ENCODE measurements around the gene RPL27. TPM values are rescaled to one million over a fixed set of nuclear protein-coding genes. Genes with fewer than 3 reads are reported as not detected.

The RPL27 gene
- total and polyA plus RNA-seq, 2 of the 4 experiments (the other 2 are of a cell fraction) = 1,595 to 2,806 TPM

DNA sequence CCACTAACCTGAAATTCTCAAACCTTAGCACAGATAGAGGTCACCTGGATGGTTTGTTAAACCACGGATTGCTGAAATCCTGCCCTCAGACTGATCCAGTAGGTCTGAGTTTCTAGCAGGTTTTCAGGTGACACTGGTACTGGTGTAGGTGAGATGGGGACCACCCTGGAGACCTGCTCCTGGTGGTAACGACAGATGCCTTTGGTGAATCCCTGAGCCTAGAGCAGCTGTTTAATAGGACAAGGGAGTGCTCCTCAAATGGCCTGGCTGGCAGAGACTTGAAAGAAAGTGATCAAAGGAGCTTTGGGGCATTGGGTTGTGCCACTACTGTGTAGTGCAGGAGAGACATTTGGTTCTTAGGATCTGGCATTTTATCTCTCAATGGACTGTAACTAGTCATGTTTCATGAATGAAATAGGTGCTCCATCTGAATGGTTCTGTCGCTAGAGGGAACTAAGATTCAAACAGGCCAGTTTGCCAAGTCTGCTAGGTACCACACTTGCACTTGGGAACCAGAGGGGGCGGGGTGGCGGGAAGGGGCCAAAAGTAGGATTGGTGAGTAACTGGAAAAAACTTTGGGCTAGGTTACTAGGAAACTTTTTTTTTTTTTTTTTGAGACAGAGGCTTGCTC lies 5.4 kb downstream of the RPL27 start:
- no peak overlapping the region for H3K4me3 ChIP-seq (ENCODE audit: insufficient read depth, low read depth, low read length)
- no peak overlapping the region for H3K27ac ChIP-seq (ENCODE audit: insufficient read depth, low read length)
- H4K5ac ChIP-seq (ENCODE audit: low read depth, low read length) = no peak overlapping the region
- H4K8ac ChIP-seq (ENCODE audit: low read depth in 2 of 2, low read length in 2 of 2) = no peak overlapping the region
- H3K18ac ChIP-seq (ENCODE audit: low read depth, low read length) = no peak overlapping the region
- H3K4ac ChIP-seq (ENCODE audit: low read depth, low read length) = no peak overlapping the region
- H3K14ac ChIP-seq (replicated peaks; ENCODE audit: low read depth, low read length) = no peak overlapping the region
- DNase-seq = peak; percentile 50
- H2BK20ac ChIP-seq (ENCODE audit: low read depth, low read length) = no peak overlapping the region
- 86% methylated on average over 1 of the region's 5 CpGs; no CpG with 5 or more reads in 1 of the 2 experiments for WGBS, 2 experiments (ENCODE audit: extremely low coverage in 2 of 2, insufficient read length in 1 of 2)
- H3K36me3 ChIP-seq (ENCODE audit: control insufficient read depth, insufficient read depth, low read length) = peaks cover 37% of the 10 kb centered on the region
- H4K91ac ChIP-seq (ENCODE audit: insufficient read depth, low read depth, low read length) = no peak overlapping the region
- H3K9me1 ChIP-seq (ENCODE audit: insufficient read depth, low read length) = no peaks in the 10 kb centered on the region
- no peak for ATAC-seq (ENCODE audit: low read depth)
- ChIA-PET CTCF (no interaction called here), POLR2A (ENCODE audit: unreplicated experiment) (no interaction called here)
- H2AK9ac ChIP-seq (replicated peaks; ENCODE audit: low read depth, low read length, poor library complexity) = no peak overlapping the region
- no peak overlapping the region for H2BK120ac ChIP-seq (ENCODE audit: low read depth, low read length)
- H2AFZ ChIP-seq (replicated peaks; ENCODE audit: low read length, poor library complexity) = no peak overlapping the region
- H3K9ac ChIP-seq (ENCODE audit: low read depth, low read length) = no peak overlapping the region
- intact Hi-C loops (cut with micrococcal nuclease) = no loop called here
- H3K9me3 ChIP-seq (ENCODE audit: control insufficient read depth, insufficient read depth, low read length) = no peaks in the 10 kb centered on the region
- no peak overlapping the region for H2AK5ac ChIP-seq (ENCODE audit: low read depth, low read length)
- peaks cover 32% of the 10 kb centered on the region for H4K20me1 ChIP-seq (ENCODE audit: insufficient read depth, low read length)
- BruUV-seq (replicated peaks) = no TSS peak
- no peak overlapping the region for H3K56ac ChIP-seq (ENCODE audit: extremely low read depth, insufficient read depth, low read length)
- peaks cover 12 to 62% of the 10 kb centered on the region in 2 experiments; a peak in 3 of 4 replicates for H3K79me1 ChIP-seq (ENCODE audit: low read depth in 1 of 2, low read length in 2 of 2)
- no peak for TF ChIP-seq RCOR1 (IDR thresholded peaks at IDR 0.05; ENCODE audit: insufficient replicate concordance, low read length)
- TF ChIP-seq CEBPB (IDR thresholded peaks at IDR 0.05; ENCODE audit: low read depth, low read length) = no peak
- TF ChIP-seq NFE2L2 (IDR thresholded peaks at IDR 0.05; ENCODE audit: low read depth, low read length) = no peak
- TF ChIP-seq SMC3 (IDR thresholded peaks at IDR 0.05; ENCODE audit: low read depth, low read length) = no peak
- TF ChIP-seq, protein P1, sequence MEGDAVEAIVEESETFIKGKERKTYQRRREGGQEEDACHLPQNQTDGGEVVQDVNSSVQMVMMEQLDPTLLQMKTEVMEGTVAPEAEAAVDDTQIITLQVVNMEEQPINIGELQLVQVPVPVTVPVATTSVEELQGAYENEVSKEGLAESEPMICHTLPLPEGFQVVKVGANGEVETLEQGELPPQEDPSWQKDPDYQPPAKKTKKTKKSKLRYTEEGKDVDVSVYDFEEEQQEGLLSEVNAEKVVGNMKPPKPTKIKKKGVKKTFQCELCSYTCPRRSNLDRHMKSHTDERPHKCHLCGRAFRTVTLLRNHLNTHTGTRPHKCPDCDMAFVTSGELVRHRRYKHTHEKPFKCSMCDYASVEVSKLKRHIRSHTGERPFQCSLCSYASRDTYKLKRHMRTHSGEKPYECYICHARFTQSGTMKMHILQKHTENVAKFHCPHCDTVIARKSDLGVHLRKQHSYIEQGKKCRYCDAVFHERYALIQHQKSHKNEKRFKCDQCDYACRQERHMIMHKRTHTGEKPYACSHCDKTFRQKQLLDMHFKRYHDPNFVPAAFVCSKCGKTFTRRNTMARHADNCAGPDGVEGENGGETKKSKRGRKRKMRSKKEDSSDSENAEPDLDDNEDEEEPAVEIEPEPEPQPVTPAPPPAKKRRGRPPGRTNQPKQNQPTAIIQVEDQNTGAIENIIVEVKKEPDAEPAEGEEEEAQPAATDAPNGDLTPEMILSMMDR (conservative IDR thresholded peaks at IDR 0.05; ENCODE audit: low read depth, low read length) = no peak
- no peak for TF ChIP-seq CHD1 (IDR thresholded peaks at IDR 0.05; ENCODE audit: low read depth, low read length)
- TF ChIP-seq RFX5 (IDR thresholded peaks at IDR 0.05; ENCODE audit: low read depth, low read length) = no peak
- TF ChIP-seq, protein P2, sequence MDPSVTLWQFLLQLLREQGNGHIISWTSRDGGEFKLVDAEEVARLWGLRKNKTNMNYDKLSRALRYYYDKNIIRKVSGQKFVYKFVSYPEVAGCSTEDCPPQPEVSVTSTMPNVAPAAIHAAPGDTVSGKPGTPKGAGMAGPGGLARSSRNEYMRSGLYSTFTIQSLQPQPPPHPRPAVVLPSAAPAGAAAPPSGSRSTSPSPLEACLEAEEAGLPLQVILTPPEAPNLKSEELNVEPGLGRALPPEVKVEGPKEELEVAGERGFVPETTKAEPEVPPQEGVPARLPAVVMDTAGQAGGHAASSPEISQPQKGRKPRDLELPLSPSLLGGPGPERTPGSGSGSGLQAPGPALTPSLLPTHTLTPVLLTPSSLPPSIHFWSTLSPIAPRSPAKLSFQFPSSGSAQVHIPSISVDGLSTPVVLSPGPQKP (IDR thresholded peaks at IDR 0.05; ENCODE audit: borderline replicate concordance, low read depth, low read length) = no peak
- TF ChIP-seq MAZ (IDR thresholded peaks at IDR 0.05; ENCODE audit: borderline replicate concordance, low read depth, low read length) = no peak
- TF ChIP-seq MXI1 (IDR thresholded peaks at IDR 0.05; ENCODE audit: borderline replicate concordance, low read depth, low read length) = no peak
- TF ChIP-seq, protein P3, sequence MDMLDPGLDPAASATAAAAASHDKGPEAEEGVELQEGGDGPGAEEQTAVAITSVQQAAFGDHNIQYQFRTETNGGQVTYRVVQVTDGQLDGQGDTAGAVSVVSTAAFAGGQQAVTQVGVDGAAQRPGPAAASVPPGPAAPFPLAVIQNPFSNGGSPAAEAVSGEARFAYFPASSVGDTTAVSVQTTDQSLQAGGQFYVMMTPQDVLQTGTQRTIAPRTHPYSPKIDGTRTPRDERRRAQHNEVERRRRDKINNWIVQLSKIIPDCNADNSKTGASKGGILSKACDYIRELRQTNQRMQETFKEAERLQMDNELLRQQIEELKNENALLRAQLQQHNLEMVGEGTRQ (IDR thresholded peaks at IDR 0.05; ENCODE audit: low read depth, low read length) = no peak
- TF ChIP-seq MAFK (IDR thresholded peaks at IDR 0.05; ENCODE audit: low read depth, low read length) = no peak
- TF ChIP-seq FOS (IDR thresholded peaks at IDR 0.05; ENCODE audit: low read depth, low read length) = no peak
- no peak for TF ChIP-seq RAD21 (IDR thresholded peaks at IDR 0.05; ENCODE audit: low read length)
- no peak for TF ChIP-seq BHLHE40 (IDR thresholded peaks at IDR 0.05; ENCODE audit: low read depth, low read length)
- TF ChIP-seq POLR2A (IDR thresholded peaks at IDR 0.05; ENCODE audit: low read depth, low read length) = no peak
- H3K27me3 ChIP-seq (ENCODE audit: control insufficient read depth, insufficient read depth, low read length) = no peaks in the 10 kb centered on the region
- H3K4me1 ChIP-seq (ENCODE audit: control insufficient read depth, insufficient read depth, low read length) = peaks cover 4% of the 10 kb centered on the region
- no peak overlapping the region for H2BK5ac ChIP-seq (ENCODE audit: low read depth, low read length, poor library complexity, severe bottlenecking)
- in situ Hi-C loops (cut with MboI; ENCODE audit: low sequenced_read_pairs) = no loop called here
- dilution Hi-C loops (cut with HindIII; ENCODE audit: low sequenced_read_pairs, unreplicated experiment) = no loop called here
- no peak overlapping the region for H2BK15ac ChIP-seq (ENCODE audit: low read depth, low read length)
- no peak overlapping the region for H3K23ac ChIP-seq (ENCODE audit: low read depth, low read length)
- H3K4me2 ChIP-seq (ENCODE audit: low read depth, low read length) = no peak overlapping the region

All from IMR-90 (cell line).